Measurements from ENCODE around the gene OR5AU1. TPM values are rescaled to one million over a fixed set of nuclear protein-coding genes. Genes with fewer than 3 reads are reported as not detected.
"Not testable (repeated sequence)": the region's sequence is repeated elsewhere in the genome, so short reads cannot be mapped to it uniquely, and the experiment has no call there.

Gene OR5AU1
- total and polyA plus RNA-seq, 8 donors, result under 0.01 TPM; not detected in 7

- intact Hi-C loops (cut with DNase I; ENCODE audit: low total_unique reads), result no loop called here
- DNase-seq, result no peak
Observed at GRCh38 chr14:21163871-21164291, 8.0 kb upstream of the OR5AU1 start.

GRCh38 chr14:21162081-21162480 lies 6.2 kb upstream of the OR5AU1 start:
- WGBS, 5 donors, result 70 to 80% (median 74%) methylated on average over 5 of the region's 5 CpGs
- no peak for TF ChIP-seq CTCF (IDR thresholded peaks at IDR 0.05)
- no peak for TF ChIP-seq EP300 (IDR thresholded peaks at IDR 0.05)
- no peak for TF ChIP-seq POLR2A (IDR thresholded peaks at IDR 0.05)
- TF ChIP-seq POLR2AphosphoS5 (IDR thresholded peaks at IDR 0.05), result no peak
- H3K9me3 ChIP-seq, result no peaks in the 10 kb centered on the region
- H3K36me3 ChIP-seq, result no peaks in the 10 kb centered on the region
- no peak for DNase-seq
- no peaks in the 10 kb centered on the region for H3K27me3 ChIP-seq
- intact Hi-C loops (cut with DNase I; ENCODE audit: low total_unique reads), result no loop called here
- H3K4me1 ChIP-seq, result no peaks in the 10 kb centered on the region
- no peak overlapping the region for H3K27ac ChIP-seq
- no peak overlapping the region for H3K4me3 ChIP-seq

More at GRCh38 chr14:21163871-21164291, 8.0 kb upstream of the OR5AU1 start:
- no peak overlapping the region for H3K27ac ChIP-seq
- no peaks in the 10 kb centered on the region for H3K27me3 ChIP-seq
- TF ChIP-seq CTCF (IDR thresholded peaks at IDR 0.05) (no peak), POLR2AphosphoS5 (IDR thresholded peaks at IDR 0.05) (no peak), POLR2A (IDR thresholded peaks at IDR 0.05) (no peak), EP300 (IDR thresholded peaks at IDR 0.05) (no peak)
- no peaks in the 10 kb centered on the region for H3K36me3 ChIP-seq
- 60 to 76% (median 70%) methylated on average over 4 of the region's 4 CpGs for WGBS, 5 donors
- no peaks in the 10 kb centered on the region for H3K4me1 ChIP-seq
- H3K9me3 ChIP-seq, result no peaks in the 10 kb centered on the region
- no peak overlapping the region for H3K4me3 ChIP-seq

GRCh38 chr14:21160061-21160610 lies 4.3 kb upstream of the OR5AU1 start:
- H3K4me3 ChIP-seq, result no peak overlapping the region
- DNase-seq, result no peak
- WGBS, 5 donors, result 76 to 82% (median 78%) methylated on average over 4 of the region's 4 CpGs
- H3K36me3 ChIP-seq, result no peaks in the 10 kb centered on the region
- H3K27me3 ChIP-seq, result peaks cover 0 to 6% (median 0%) of the 10 kb centered on the region in 3 donors
- no peaks in the 10 kb centered on the region for H3K9me3 ChIP-seq
- intact Hi-C loops (cut with DNase I; ENCODE audit: low total_unique reads), result no loop called here
- TF ChIP-seq EP300 (IDR thresholded peaks at IDR 0.05), result no peak
- no peak for TF ChIP-seq CTCF (IDR thresholded peaks at IDR 0.05)
- TF ChIP-seq POLR2AphosphoS5 (IDR thresholded peaks at IDR 0.05), result no peak
- no peak for TF ChIP-seq POLR2A (IDR thresholded peaks at IDR 0.05)
- no peaks in the 10 kb centered on the region for H3K4me1 ChIP-seq
- H3K27ac ChIP-seq, result no peak overlapping the region

- H3K27me3 ChIP-seq; H3K4me1 ChIP-seq; H3K36me3 ChIP-seq; H3K4me3 ChIP-seq; H3K27ac ChIP-seq; H3K9me3 ChIP-seq; DNase-seq; intact Hi-C loops (cut with DNase I; ENCODE audit: low total_unique reads): not testable (repeated sequence)
- WGBS, 5 donors, result 20 to 62% (median 42%) methylated on average over 1 of the region's 1 CpG
Observed at GRCh38 chr14:21158175-21158574, 2.3 kb upstream of the OR5AU1 start.

- Histone ChIP-seq H3K27ac (no peak overlapping the region), H3K4me3 (no peak overlapping the region), H3K27me3 (no peaks in the 10 kb centered on the region), H3K36me3 (no peaks in the 10 kb centered on the region), H3K4me1 (no peaks in the 10 kb centered on the region), H3K9me3 (peaks cover 0 to 15% (median 5%) of the 10 kb centered on the region in 4 donors)
- no peak for DNase-seq
- 82 to 90% (median 89%) methylated on average over 4 of the region's 4 CpGs for WGBS, 5 donors
- intact Hi-C loops (cut with DNase I; ENCODE audit: low total_unique reads), result no loop called here
- no peak for TF ChIP-seq CTCF (IDR thresholded peaks at IDR 0.05)
- TF ChIP-seq POLR2A (IDR thresholded peaks at IDR 0.05), result no peak
- TF ChIP-seq EP300 (IDR thresholded peaks at IDR 0.05), result no peak
- TF ChIP-seq POLR2AphosphoS5 (IDR thresholded peaks at IDR 0.05), result no peak
Observed at GRCh38 chr14:21149641-21150367, 6.1 kb downstream of the OR5AU1 start.

All from stomach (tissue), 9 donors.